ENCODE results near the gene CRYBG2.

GRCh38 chr1:26328597-26328996, 25.3 kb downstream of the CRYBG2 start:
- TF ChIP-seq CTCF (IDR thresholded peaks at IDR 0.05; ENCODE audit: low read depth, low read length) (no peak), MYC (IDR thresholded peaks at IDR 0.05; ENCODE audit: low read depth, low read length) (no peak), POLR2A (IDR thresholded peaks at IDR 0.05; ENCODE audit: extremely low read depth, insufficient read length) (no peak), MAX (IDR thresholded peaks at IDR 0.05; ENCODE audit: low read depth, low read length) (no peak)
